WTC11 (cell line): ENCODE data around the gene RABL6. TPM values are rescaled to one million over a fixed set of nuclear protein-coding genes. Genes with fewer than 3 reads are reported as not detected.
A peak's percentile ranks its signal among the peaks of the same experiment; 100 is the strongest.
"Not testable (repeated sequence)": the region's sequence is repeated elsewhere in the genome, so short reads cannot be mapped to it uniquely, and the experiment has no call there.

Experiments
- ATAC-seq: fragments of 200-7000 bp; cut with Tn5 transposase; 2 replicates; pipeline ENCODE4 v1.10.0; 2021; ENCODE audit warnings: mild to moderate bottlenecking, moderate library complexity
- CTCF ChIA-PET: fragments of 300-600 bp; sonication (Branson Sonifier 250); formaldehyde crosslinking; loops from one replicate; lab custom pipeline; 2021; ENCODE audit warnings: antibody characterized with exemption; lab: Charles Lee
- POLR2A ChIA-PET: fragments of 350-600 bp; sonication (Branson Sonifier 250); formaldehyde crosslinking; loops from one replicate; lab custom pipeline; 2021; ENCODE audit warnings: antibody characterized with exemption; lab: Charles Lee
- DNase-seq: peaks from one replicate; pipeline ENCODE4 v3.0.0; 2021; ENCODE audit warnings: low spot score
- H3K27ac Mint-ChIP-seq: 2 replicates; pipeline ENCODE4 v1.8.0; 2021; ENCODE audit warnings: mixed read lengths
- H3K27me3 Mint-ChIP-seq: 2 replicates; pipeline ENCODE4 v1.8.0; 2021; ENCODE audit warnings: low read depth, mild to moderate bottlenecking, moderate library complexity, mixed read lengths
- H3K36me3 Mint-ChIP-seq: 2 replicates; pipeline ENCODE4 v1.8.0; 2021; ENCODE audit warnings: mixed read lengths
- H3K4me1 Mint-ChIP-seq: 2 replicates; pipeline ENCODE4 v1.8.0; 2022; ENCODE audit warnings: mixed read lengths
- H3K4me3 Mint-ChIP-seq: 2 replicates; pipeline ENCODE4 v1.8.0; 2021; ENCODE audit warnings: mild to moderate bottlenecking, moderate library complexity, mixed read lengths
- H3K9me3 Mint-ChIP-seq: 2 replicates; pipeline ENCODE4 v1.8.0; 2021; ENCODE audit warnings: mixed read lengths
- ATF1 ChIP-seq: sonication (generic); formaldehyde crosslinking; IDR thresholded peaks from 2 replicates; pipeline ENCODE4 v1.8.1; 2023; ENCODE audit warnings: mild to moderate bottlenecking, moderate library complexity, missing genetic modification reagents
- CTCF ChIP-seq: fragments of 200-600 bp; IDR thresholded peaks from 2 replicates; pipeline ENCODE4 v1.8.0; 2022; ENCODE audit warnings: antibody characterized with exemption
- ESRRA ChIP-seq: sonication (generic); formaldehyde crosslinking; IDR thresholded peaks from 2 replicates; pipeline ENCODE4 v1.8.1; 2022; ENCODE audit warnings: mild to moderate bottlenecking, missing genetic modification reagents, borderline replicate concordance
- FOXP1 ChIP-seq: sonication (generic); formaldehyde crosslinking; IDR thresholded peaks from 2 replicates; pipeline ENCODE4 v1.8.0; 2022; ENCODE audit warnings: missing genetic modification reagents, mild to moderate bottlenecking, moderate library complexity, borderline replicate concordance
- GTF2I ChIP-seq: fragments of 250-450 bp; sonication (Bioruptor Pico); conservative IDR thresholded peaks from 2 replicates; pipeline ENCODE4 v1.4.0; 2021; ENCODE audit warnings: mild to moderate bottlenecking
- IRF1 ChIP-seq: sonication (generic); formaldehyde crosslinking; IDR thresholded peaks from 2 replicates; pipeline ENCODE4 v1.8.0; 2023; ENCODE audit warnings: missing genetic modification reagents
- KAT7 ChIP-seq: sonication (generic); formaldehyde crosslinking; IDR thresholded peaks from 2 replicates; pipeline ENCODE4 v1.8.1; 2023; ENCODE audit warnings: missing genetic modification reagents, mild to moderate bottlenecking, borderline replicate concordance
- PRDM15 ChIP-seq: sonication (generic); formaldehyde crosslinking; IDR thresholded peaks from 2 replicates; pipeline ENCODE4 v1.8.0; 2022; ENCODE audit warnings: missing genetic modification reagents
- PRRX2 ChIP-seq: fragments of 250-450 bp; sonication (Bioruptor Pico); IDR thresholded peaks from 2 replicates; pipeline ENCODE4 v1.8.0; 2021; ENCODE audit warnings: mild to moderate bottlenecking
- SP1 ChIP-seq: sonication (generic); formaldehyde crosslinking; conservative IDR thresholded peaks from 2 replicates; pipeline ENCODE4 v1.8.1; 2022; ENCODE audit warnings: missing genetic modification reagents
- STAT6 ChIP-seq: sonication (generic); formaldehyde crosslinking; conservative IDR thresholded peaks from 2 replicates; pipeline ENCODE4 v1.8.1; 2023; ENCODE audit warnings: mild to moderate bottlenecking, low read depth, missing genetic modification reagents, moderate library complexity
- TP53 ChIP-seq: sonication (generic); formaldehyde crosslinking; IDR thresholded peaks from 2 replicates; pipeline ENCODE4 v1.8.1; 2023; ENCODE audit warnings: mild to moderate bottlenecking, missing genetic modification reagents
- USF2 ChIP-seq: sonication (generic); formaldehyde crosslinking; IDR thresholded peaks from 2 replicates; pipeline ENCODE4 v1.8.1; 2023; ENCODE audit warnings: mild to moderate bottlenecking, missing genetic modification reagents, moderate library complexity
- ZNF281 ChIP-seq: sonication (generic); formaldehyde crosslinking; IDR thresholded peaks from 2 replicates; pipeline ENCODE4 v1.8.0; 2023; ENCODE audit warnings: mild to moderate bottlenecking, missing genetic modification reagents
- ZNF512 ChIP-seq: sonication (generic); formaldehyde crosslinking; IDR thresholded peaks from 2 replicates; pipeline ENCODE4 v1.8.1; 2022; ENCODE audit warnings: missing genetic modification reagents, borderline replicate concordance
- total RNA-seq: library from RNA; stranded (reverse); gene quantifications from 3 replicates; pipeline ENCODE4 v1.2.3, GENCODE V29; 2021

The RABL6 gene
- total RNA-seq, 1 experiment from 2014 or later, result 171 TPM

GRCh38 chr9:136759436-136760325 is 48.1 kb upstream of the RABL6 start (continued):
- TF ChIP-seq SP1 (CRISPR knock-in tag), result no peak
- TF ChIP-seq IRF1 (CRISPR knock-in tag), result no peak
- TF ChIP-seq ESRRA, result no peak
- TF ChIP-seq STAT6 (CRISPR knock-in tag), result no peak
- no peak for TF ChIP-seq ZNF512 (CRISPR knock-in tag)
- no peak for TF ChIP-seq ZNF281 (CRISPR knock-in tag)
- TF ChIP-seq ATF1 (CRISPR knock-in tag), result no peak

GRCh38 chr9:136760424-136760823 is 47.3 kb upstream of the RABL6 start:
- peaks cover 11% of the 10 kb centered on the region for H3K9me3 Mint-ChIP-seq
- no peaks in the 10 kb centered on the region; the same call in 1 of the 2 replicates for H3K27me3 Mint-ChIP-seq
- peaks cover 2% of the 10 kb centered on the region; the same call in 1 of the 2 replicates for H3K36me3 Mint-ChIP-seq
- ATAC-seq, result no peak
- TF ChIP-seq TP53 (CRISPR knock-in tag) (no peak), KAT7 (CRISPR knock-in tag) (no peak), PRDM15 (CRISPR knock-in tag) (no peak), FOXP1 (CRISPR knock-in tag) (0 out of 2 replicates have a peak, but pooled peaks have one; percentile 15), USF2 (no peak), CTCF (0 out of 2 replicates have a peak, but pooled peaks have one; percentile 15), ATF1 (CRISPR knock-in tag) (no peak), GTF2I (no peak), PRRX2 (CRISPR knock-in tag) (no peak)
- TF ChIP-seq, all 79 proteins: peak for 2
- DNase-seq, result no peak
- no peak overlapping the region for H3K4me3 Mint-ChIP-seq
- ChIA-PET CTCF (interaction anchor here (0.7 to 3.0 kb wide), 10 partner anchors 9 to 218 kb away, joined by 3 to 11 read pairs (median 4); partner anchors contain the start of gene LCN10), POLR2A (no interaction called here)
- peak overlapping the region; percentile 57; the same call in 1 of the 2 replicates for H3K27ac Mint-ChIP-seq
- H3K4me1 Mint-ChIP-seq, result peaks cover 11% of the 10 kb centered on the region

GRCh38 chr9:136760834-136761544 is 46.8 kb upstream of the RABL6 start:
- H3K9me3 Mint-ChIP-seq, H3K36me3 Mint-ChIP-seq, H3K4me3 Mint-ChIP-seq, H3K27me3 Mint-ChIP-seq, POLR2A ChIA-PET, H3K27ac Mint-ChIP-seq: not testable (repeated sequence)
- peak; percentile 65 for DNase-seq
- H3K4me1 Mint-ChIP-seq, result peaks cover 11% of the 10 kb centered on the region
- peak; percentile 15; the same call in 1 of the 2 replicates for ATAC-seq
- CTCF ChIA-PET, result interaction anchor here (0.8 to 3.7 kb wide), 8 partner anchors 10 to 218 kb away, joined by 3 to 23 read pairs (median 3); partner anchors contain the start of gene LCN10
